Inferior parietal cortex (tissue), 1 donor: Measurements from ENCODE around the gene GNPAT.
"Not testable (repeated sequence)": the region's sequence is repeated elsewhere in the genome, so short reads cannot be mapped to it uniquely, and the experiment has no call there.

Experiments used
- DNase-seq: peaks from one replicate; pipeline ENCODE4 v3.0.0-alpha.2; 2016; ENCODE audit errors: extremely low spot score

The GNPAT gene

DNA sequence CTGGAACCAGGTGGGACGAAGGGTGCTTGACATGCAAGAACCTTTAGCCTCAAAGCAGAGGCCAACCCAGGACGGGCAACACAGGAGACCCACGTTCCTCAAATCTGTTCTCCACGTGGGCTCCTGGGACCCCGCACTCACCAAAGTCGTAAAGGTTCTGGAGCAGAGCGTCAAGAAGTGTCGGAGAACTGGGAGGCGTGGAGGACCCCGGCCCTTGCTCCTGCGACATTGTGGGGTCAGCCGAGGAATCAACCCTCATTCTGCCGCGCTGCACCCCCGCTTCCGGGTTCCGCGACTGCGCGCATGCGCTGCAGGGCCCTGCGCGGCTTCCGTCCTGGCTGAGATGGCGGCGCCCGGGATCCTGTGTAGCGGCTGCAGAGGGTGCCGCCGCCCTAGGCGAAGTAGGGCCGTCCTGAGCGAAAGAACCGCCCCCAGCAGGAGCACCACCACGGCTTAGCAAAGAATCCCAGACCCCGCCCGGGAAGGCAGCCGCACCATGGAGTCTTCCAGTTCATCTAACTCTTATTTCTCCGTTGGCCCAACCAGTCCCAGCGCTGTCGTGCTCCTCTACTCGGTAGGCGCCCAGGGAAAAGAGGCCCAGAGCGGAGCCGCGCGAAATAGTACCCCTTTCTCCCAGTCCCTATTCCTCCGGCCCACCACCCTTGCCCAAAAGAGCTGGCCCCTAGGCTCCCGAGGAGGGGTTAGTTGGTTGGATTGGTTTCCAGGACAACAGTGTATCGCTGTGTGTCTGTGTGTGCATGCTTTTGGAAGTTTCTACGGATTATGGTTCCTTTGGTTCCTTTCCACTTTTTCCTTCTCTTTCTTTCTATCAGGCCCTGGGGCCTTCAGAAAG, at the start of gene GNPAT:
GNPAT (plus strand) TSS at position 330 of the 853 bp plus-strand sequence; CDS start at position 497, 167 bp downstream.
- peak; percentile 91 for DNase-seq

DNA sequence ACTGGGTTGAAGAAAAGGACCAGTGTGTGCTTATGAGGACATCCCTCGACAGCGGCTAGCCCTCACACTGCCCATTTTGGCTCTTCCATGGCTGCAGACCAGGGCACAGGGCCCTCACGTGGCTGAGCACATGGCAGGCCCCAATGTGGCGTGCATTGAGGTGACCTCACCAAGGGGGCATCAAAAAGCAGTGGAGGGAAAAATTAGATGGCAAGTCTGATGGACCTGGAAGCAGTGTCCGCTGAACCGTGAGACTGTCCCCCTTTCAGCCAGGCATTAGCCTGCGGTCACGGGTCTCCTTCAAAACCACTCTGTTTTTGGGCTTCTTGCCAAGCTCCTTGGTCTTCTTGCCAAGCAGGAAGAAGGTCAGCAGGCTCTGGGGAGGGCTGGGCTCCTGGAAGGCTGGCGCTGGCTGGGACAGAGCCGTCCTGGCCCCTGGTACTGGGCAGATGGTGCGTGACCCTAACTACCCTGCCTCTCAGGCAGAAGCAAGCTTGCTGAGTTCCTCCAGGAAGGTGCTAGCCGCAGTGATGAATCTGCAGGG, 48.3 kb upstream of the GNPAT start:
- DNase-seq = peak; percentile 30

DNA sequence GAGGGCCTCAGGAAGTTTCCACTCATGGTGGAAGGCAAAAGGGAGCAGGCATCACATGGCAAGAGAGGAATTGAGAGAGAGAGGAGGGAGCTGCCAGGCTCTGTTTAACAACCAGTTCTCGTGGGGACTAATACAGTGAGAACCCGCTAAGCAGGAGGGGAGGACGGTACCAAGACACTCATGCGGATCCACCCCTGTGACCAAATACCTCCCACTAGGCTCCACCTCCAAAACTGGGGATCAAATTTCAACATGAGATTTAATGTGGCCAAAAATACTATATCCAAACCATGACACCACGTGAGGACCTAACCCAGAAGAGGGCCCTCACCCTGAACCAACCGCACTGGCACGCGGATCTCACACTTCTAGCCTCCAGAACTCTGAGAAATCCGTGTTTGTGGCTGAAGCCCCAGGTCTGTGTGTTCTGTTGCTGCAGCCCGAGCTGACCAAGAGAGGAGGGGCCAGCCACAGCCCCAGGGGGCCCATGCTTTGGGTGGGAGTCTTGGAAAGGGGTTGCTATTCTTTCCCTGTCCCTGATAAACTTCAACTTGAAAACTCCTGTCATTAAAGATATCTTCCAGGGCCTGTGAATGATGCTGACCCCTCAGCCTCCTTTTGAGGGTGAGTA, 47.2 kb upstream of the GNPAT start:
- DNase-seq = no peak

DNA sequence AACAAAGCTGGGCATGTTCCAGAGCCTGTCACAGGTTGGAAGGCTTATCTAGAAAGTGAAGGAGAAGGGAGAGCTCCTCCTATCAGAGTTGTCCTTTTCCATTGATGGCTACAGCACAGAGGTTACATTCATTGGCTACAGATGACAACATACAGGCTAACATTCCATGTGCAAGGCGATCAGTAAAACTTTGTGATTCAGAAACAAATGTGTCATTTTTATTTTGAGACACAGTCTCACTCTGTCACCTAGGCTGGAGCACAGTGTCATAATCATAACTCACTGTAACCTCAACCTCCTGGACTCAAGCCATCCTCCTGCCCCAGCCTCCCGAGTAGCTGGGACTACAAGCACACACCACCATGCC, 46.6 kb upstream of the GNPAT start:
- DNase-seq = no peak

DNA sequence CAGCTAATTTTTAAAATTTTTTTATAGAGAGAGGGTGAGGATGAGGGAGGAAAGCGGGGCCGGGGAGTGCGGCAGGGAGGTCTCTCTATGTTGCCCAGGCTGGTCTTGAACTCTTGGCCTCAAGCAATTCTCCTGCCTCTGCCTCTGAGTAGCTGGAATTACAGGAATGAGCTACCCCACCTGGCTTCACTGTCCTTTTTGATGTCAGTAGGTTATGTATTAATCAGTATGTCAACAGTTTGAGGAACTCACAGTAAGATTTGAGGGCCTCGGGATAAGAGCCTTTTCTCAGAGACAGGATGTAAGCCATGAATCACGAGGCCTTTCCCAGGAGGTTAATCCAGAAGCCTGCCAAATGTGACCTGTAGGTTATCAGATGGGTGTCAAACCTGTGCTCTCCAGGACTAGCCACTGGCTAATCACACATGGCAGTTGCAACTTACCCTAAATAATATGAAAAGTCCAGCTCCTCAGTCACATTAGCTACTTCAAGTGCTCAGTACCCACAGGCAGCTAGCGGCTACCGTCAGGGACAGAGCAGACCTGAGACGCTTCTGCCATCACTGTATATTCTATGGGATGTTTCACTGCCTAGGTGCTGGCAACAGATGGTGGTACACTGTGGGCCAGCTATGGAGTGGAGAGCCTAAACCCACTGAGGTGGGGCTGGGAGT, 46.0 kb upstream of the GNPAT start:
- DNase-seq = no peak

DNA sequence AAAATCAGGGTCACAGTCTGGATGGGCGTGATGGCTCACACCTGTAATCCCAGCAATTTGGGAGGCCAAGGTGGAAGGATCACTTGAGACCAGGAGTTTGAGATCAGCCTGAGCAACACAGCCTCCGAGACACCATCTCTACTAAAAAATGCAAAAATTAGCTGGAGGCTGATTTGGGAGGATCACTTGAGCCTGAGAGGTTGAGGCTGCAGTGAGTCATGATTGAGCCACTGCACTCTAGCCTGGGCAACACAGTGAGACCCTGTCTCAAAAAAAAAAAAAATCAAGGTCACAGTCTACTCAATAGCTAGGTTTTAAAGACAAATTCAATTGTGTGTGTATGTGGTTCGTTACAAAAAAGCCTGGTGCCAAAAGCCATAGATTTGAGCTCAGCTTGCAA, 44.7 kb upstream of the GNPAT start:
- no peak for DNase-seq

DNA sequence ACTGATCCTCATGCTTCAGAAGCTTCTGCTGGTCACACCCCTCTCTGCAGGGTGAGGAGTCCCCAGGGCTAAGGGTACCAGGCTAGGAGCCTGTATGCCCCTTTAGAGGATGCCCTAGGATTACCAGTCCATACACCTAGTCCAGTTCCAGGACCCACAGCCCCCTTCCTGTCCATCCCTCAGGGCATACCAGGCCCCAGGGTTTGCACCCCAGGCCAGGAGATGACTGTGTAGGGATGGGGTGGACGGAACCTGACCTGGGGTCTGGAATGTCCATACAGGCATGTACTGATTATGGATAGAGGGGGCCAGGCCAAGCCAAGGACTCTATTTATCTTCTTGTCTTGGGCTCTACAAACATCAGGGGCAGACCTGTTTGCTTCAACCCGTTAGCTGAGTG, 44.3 kb upstream of the GNPAT start:
- no peak for DNase-seq

DNA sequence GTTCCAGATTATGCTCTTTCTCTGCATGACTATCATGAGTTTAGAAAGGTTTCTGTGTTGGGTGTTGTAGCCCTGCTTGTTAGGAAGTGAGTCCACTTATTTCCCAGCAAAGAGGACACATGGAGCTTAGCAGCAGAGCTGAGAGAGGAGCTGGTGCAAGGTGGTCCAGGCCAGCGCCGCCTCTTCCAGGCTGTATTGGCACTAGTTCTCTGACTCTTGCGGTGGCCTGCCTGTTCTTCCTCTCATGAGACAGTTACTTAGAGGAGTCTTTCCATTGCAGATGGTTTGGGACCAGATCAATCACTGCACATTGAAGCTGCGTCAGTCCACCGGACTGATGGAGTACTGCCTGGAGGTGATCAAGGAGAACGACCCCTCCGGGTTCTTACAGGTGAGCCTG, 41.1 kb upstream of the GNPAT start:
- DNase-seq = no peak

DNA sequence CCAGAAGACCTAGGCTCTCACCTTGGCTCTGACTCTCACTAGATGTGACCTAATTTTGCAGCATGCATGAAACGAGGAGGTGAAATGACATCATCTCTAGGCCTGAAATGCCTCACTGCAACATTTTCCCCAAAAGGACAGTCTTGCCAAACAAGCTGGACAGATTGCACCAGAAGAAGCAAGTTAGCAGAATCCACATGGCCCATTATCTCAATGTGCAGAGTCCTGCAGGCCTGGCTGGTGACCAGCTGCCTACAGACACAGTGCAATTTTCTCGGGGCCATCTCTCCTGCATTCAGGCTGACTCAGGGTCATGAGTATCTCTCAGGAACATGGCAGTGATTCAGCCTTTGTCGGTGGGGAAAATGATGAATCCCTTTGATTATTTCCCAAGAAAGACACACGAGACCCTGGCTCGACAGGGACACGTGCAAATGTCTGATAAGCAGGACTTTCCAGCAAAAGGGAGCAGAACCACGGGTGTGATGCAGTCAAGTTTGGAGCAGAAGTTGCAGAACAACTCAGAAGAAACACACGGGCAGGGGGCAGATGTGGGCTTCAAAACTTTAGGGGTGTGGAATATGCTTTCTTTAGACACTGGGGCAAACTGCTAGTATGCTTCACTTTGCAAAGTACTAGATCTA, 40.5 kb upstream of the GNPAT start:
- peak; percentile 32 for DNase-seq

DNA sequence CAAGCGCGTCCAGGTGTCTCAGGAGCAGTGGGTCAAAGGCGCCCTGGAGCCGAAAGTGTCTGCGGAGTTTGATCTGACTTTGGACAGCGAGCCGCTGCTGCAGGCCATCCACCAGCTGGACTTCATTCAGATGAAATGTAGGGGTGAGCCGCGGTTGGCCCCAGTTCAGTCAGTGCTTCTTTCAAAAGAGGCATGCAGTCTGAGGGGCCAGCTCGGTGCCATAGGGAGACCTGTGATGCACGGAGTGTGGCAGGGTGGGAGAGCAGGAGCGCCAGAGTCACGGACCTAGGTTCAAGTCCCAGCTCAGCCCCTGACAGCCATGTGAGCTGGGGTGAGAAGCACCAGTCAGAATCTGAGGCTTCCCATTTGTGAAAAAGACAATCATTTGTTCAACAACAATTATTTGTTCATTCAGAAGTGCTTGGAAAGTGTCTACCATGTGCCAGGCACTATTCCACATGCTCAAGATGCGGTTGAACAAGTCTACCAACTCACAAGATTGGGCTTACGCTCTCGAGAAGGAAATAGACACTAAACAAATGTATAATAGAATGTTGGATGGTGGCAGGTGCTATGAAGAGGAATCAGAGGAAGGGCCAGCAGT, 39.5 kb upstream of the GNPAT start:
- no peak for DNase-seq

DNA sequence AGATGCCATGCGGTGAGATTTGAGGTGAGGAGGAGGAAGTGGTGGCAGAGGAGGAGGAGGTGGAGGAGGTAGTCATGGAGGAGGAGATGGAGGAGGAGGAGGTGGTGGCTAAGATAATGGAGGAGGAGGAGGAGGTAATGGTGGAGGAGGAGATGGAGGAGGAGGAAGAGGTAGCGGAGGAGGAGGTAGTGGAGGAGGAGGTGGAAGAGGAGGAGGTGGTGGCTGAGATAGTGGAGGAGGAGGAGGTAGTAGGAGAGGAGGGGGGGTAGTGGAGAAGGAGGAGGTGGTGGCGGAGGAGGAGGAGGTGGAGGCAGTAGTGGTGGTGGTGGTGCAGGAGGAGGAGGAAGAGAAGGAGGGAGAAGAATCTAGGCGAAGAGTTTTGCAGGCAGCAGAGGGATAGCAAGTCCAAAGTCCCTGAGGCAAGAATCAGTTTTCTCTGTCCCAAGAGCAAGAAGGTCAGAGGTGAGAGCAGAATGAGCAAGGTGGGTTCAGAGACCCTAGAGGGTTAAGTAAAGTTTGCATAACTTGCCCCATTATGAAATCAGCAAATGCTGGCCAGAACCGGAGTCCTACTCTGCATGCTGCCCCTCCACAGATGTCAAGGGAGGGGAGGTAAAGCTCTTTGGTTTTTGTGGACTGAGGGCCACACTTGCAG, 38.9 kb upstream of the GNPAT start:
- DNase-seq = no peak

DNA sequence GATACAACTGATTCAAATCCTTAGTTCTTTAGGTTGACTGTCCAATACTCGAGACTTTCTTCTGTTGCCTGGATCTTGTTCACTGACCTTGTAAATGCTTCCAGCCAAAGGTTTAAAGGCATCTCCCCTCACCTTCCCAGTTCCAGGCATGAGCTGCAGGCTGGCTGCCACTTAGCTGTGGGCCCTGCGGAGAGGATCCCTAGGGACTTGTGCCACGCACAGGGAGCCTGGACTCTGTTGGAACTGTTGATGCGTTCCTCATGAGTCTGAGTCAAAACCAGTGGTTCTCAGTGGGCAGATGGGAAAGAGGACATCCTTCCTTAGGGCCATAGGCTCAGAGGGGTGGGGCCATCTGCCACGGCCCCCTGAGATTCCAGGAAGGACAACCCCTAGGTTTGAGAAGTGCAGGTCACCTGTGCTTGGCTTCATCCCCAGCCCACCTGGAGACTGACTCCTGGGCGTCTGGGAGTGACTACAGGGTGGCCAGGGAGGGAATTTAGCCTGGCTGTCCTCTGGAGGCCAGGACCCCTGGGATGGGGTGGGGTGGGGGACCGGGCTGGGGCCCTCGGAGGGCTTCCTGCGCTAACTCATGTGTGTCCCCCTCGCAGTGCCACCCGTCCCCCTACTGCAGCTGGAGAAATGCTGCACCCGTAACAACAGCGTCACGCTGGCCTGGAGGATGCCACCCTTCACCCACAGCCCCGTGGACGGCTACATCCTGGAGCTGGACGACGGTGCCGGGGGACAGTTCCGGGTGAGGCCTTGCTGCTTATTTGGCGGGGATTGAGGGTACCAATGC, 37.6 kb upstream of the GNPAT start:
- no peak for DNase-seq

DNA sequence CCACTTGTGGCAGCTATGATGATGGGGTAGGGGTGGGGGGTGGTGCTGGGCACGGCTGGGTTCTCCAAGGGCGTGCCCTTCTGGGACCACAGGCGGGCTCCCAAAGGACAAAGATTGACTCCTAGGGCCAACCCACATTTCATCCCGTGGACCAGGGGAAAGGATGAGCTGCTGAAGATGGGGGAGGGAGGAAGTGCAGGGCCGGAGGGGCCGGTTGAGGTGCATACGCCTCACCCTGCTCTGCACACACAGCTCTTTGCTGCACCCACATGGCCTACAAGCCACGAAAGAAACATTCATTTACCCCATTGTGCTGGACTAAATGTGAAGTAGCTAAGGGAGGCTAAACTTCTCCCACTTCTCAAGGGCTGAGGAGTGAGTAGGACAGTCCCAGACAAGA, 34.2 kb upstream of the GNPAT start:
- no peak for DNase-seq

DNA sequence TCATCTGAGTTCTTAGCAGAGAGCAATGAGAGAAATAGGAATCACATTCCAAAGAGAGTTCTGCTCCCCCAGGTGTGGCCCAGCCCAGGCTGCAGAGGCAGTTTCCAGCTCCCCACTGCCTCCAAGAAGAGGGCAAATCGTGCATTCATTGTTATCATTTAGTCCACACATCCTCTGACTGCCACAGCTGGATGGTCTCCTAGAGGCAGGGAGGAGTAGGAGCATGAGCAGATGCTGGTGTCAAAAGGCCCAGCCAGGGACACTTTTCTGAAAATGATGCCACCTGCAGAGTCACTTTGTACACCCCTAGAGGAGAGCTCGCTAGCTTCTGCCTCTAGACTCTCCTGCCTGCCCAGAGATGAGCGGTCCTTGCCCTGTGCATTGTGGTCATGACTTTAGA, 33.6 kb upstream of the GNPAT start:
- no peak for DNase-seq

DNA sequence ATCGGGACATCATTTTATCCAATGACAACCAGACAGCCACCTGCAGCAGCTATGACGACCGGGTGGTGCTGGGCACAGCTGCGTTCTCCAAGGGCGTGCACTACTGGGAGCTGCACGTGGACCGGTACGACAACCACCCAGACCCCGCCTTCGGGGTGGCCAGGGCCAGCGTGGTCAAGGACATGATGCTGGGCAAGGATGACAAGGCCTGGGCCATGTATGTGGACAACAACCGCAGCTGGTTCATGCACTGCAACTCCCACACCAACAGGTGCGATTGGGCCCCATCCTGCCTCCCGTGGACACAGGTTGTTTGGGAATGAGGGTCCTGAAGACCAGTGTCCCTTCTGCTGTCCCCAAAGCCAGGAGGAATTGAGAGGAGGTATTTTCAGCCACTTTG, 32.0 kb upstream of the GNPAT start:
- DNase-seq = no peak

DNA sequence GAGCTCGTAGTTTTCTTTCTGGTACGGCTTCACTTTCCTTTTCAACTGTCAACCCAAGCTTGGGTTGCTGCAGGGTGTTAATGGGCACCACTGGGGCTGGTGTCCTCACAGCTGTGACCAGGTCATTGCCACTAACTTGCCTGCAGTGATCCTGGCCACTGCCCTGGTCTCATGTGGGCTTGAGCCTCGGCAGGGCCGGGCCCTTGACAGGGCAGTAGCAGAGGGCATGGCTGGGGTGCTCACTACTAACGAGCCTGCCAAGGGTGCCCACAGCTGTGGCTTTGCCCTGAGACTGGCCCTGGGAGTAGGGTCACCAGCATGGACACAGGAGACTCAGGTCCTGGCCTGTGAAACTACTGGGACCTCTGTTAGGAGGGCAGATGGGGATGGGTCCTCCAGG, 31.5 kb upstream of the GNPAT start:
- no peak for DNase-seq

DNA sequence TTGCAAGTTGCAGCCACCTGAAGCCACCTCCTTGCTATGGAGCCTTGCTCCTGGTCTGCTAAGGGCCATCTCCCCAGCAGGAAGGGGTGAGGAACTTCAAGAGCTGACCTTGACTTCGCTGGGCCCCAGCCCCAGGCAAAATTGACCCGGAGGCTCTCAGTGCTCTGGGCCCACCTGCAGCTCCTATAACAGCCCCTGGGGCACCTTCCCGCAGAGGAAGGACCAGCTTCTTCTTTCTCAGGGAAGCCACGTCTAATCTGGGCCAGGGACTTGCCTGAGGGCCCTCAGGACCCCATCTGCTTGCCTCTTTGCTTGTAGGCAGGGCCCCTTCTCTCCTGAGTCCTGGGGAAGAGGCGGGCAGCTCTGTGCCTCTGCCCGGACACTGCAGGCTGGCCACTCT, 30.9 kb upstream of the GNPAT start:
- no peak for DNase-seq

DNA sequence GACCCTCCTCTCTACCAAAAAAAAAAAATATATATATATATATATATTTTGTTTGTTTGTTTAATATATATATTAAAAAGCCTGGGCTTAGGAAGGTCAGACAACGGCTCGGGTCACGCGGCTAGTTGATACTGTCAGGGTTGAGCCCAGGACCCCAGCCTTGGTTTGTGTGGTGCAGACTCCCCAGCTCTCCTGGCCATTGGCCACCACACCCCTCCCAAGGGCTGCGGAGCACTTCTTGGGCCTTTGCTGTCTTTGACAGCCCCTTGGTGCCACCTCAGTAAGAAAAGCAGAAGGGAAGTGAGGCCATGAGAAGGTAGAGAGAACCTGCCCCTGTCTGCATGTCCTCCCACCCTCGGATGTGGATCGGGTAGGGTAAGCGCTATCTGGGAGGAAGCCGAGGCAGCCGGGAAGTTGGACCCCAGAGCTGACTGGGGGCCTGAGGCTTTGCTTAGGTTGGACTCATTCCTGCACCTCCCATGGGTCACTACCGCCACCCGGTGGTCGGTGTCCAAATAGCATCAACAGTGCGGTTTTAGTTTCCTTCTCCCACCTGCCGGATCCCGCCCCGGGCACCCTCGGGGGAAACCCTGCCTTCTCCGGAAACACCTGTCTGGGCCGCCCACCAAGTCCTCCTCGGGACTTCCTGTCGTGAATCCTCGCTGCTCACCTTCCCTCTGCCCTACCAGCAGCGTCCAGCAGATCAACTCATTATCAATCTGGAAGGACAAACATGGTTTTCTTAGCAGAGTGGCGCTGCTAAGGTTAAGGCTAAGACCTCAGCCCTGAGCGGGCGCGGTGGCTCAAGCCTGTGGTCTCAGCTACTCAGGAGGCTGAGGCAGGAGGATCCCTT, 29.8 kb upstream of the GNPAT start:
- peak; percentile 94 for DNase-seq

DNA sequence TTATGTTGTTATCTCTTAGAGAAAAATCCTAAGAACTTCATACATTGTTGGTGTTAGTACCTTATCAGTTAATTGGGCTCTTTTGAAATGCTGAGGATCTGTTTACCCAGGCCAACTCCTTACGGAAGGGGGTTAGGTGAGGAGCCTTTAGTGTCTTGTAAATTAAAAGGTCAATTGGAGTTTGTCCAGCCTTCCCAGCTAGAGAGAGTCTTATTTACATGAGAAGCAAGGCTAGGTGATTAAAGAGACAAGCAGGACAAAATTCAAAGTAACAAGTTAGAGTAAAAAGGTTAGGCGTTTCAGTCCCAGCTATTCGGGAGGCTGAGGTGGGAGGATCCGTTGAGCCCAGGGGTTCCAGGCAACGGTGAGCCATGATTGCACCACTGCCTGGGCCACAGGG, 28.7 kb upstream of the GNPAT start:
- not testable (repeated sequence) for DNase-seq
